Measurements from ENCODE around the gene PRR20B.
"Not testable (repeated sequence)": the region's sequence is repeated elsewhere in the genome, so short reads cannot be mapped to it uniquely, and the experiment has no call there.

Gene PRR20B

DNA sequence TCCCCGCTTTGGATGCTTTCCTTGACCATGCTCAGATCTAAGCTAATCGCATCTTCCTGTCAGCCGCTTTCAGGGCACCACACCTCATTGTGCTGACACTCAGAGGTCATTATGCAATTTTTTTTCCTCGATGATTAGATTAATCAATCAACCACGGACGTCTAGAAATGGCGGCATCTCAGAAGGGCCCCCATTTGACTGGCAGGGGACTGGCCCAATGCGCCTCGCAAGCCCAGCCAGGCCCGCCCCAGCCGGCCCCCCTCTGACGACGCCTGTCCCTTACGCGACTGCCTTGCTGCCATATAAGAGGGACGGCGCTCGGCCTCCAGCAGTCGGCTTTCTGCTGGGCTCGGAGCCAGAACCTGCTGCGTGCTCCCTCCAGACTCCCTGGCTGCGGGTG is at the start of gene PRR20B:
PRR20B (plus strand) TSS at position 301 of the 400 bp plus-strand sequence. CDS start 387 bp downstream, outside the sequence.
- not testable (repeated sequence) for FAIRE-seq

DNA sequence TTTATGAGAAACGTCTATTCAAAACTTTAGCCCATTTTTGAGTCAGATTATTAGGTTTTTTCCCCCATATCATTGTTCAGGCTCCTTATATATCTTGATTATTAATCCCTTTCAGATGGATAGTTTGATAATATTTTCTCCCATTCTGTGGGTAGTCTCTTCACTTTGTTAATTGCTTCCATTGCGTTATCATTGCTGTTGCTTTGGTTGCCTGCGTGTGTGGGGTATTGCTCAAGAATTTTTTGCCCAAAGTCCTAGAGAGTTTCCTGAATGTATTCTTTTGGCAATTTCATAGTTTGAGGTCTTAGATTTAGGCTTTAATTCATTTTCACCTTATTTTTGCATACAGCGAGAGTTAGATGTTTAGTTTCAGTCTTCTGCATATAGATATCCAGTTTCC is 32.3 kb upstream of the PRR20B start:
- FAIRE-seq = no peak

DNA sequence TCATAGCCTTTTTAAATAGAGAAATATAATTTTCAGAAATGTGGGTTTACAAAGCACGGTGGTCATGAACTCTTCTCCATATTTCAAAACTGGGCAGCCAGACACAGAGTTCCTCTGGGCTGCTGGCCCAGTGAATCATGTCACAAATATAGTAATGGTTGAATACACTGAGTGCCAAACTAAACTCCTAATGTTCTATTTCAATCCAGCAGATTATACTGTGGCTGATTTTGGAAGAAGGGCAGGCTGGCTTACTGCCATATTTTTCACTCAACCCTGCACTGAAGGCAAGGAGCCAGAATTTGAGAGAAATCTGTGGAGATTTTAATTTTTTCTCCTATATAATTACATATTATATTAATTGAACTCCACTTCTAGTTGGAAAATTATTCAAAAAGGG is 23.6 kb upstream of the PRR20B start:
- FAIRE-seq = no peak

DNA sequence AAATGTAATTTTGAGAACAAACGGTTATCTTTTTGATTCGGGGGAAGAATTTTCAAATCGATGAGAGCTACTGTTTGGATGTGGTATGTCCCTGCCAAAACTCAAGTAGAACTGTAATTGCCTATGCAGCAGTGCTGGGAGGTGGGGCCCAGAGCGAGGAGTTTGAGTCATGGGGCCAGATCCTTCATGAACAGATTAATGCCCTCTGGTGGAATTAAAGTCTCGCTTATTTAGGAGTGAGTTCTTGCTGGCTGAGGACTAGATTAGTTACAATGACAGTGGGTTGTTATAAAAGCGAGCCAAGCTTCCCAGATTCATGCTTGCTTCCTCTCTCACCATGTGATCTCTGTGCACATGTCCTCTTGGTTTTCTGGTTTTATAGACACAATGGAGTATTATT is 18.4 kb upstream of the PRR20B start:
- FAIRE-seq = no peak

DNA sequence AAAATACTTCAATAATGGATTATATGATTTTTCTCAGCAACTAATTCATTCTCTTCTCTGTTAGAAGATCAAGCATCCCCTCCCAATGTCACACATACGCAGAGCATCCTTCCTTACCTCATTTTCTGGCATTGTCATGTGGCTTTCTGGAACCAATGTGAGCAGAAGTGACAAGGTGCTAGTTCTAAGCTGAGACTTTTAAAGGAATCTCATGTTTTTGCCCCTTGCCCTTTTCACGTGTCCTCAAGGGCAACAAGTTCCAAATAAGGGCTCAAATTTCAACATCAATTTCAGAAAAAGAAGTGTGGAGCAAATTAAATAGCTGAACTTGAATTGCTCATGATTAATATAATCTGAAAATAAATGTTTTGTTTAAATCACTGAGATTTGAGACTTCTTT is 11.2 kb upstream of the PRR20B start:
- FAIRE-seq = no peak

DNA sequence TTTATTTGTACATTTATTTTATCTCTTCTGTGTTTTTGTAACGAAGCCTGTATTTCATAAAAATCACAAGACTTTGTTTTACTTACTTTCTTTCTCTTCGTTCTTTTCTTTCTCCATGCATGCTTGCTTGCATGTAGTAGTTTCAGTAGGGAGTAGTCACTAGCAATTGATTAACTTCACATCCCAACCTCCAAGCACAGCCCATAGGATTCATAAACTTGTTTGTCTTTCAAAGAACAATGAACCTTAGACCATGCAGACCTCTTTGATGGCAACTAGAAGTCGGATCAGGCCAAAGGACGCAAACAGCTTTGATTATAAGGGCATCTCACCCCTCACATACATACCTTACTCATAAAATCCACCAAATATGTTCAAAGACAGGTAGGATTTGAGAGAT is 9.7 kb upstream of the PRR20B start:
- FAIRE-seq = no peak

DNA sequence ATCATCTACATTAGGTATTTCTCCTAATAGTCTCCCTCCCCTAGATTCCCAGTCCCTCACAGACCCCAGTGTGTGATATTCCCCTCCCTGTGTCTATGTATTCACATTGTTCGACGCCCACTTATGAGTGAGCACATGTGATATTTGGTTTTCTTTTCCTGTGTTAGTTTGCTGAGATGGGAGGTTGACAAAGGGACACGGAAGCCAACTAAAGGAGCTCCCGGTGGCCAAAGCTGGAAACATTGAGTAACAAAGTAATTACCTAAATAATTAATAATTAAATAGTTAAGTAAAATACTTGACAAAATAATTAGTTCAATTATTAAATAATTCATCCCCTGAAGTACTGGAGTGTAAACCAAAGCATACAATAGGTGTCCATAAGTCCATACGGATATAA is 8.3 kb upstream of the PRR20B start:
- FAIRE-seq = no peak

DNA sequence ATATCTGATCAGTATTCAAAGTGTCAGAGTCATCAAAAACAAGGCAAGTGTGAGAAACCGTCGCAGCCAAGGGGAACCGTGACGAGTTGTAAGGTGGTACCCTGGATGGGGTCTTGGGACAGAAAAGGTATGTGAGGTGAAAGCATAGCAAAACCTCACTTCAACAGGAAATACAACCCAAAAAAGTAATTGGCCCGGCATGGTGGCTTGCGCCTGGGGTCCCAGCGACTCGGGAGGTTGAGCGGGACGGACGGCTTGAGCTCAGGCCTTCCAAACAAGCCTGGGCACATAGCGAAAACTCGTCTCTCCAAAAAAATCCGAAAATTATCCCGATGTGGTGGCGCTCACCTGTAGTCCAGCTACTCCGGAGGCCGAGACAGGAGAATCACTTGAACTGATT is 7.5 kb upstream of the PRR20B start:
- not testable (repeated sequence) for FAIRE-seq

DNA sequence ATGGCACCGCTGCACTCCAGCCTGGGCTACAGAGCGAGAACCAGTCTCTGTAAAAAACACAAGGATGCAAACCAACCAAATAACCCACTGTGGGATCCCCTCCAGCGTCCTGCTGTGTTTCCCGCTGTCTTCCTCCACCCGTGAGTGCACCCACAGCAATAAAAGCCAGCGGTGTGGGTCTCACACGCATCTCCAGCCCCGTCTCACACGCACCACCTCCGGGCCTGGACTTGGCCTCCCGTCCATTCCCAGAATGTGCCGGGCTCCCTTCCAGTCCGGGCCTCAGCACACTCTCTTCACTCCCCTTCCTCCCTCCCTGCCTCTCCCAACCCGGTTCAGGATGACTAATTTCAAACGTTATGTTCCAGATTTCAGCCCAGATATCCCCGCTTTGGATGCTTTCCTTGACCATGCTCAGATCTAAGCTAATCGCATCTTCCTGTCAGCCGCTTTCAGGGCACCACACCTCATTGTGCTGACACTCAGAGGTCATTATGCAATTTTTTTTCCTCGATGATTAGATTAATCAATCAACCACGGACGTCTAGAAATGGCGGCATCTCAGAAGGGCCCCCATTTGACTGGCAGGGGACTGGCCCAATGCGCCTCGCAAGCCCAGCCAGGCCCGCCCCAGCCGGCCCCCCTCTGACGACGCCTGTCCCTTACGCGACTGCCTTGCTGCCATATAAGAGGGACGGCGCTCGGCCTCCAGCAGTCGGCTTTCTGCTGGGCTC is 6.9 kb upstream of the PRR20B start, which contains the start of gene PRR20A:
PRR20A (plus strand) TSS at position 684 of the 734 bp plus-strand sequence. CDS start 387 bp downstream, outside the sequence.
- not testable (repeated sequence) for FAIRE-seq

DNA sequence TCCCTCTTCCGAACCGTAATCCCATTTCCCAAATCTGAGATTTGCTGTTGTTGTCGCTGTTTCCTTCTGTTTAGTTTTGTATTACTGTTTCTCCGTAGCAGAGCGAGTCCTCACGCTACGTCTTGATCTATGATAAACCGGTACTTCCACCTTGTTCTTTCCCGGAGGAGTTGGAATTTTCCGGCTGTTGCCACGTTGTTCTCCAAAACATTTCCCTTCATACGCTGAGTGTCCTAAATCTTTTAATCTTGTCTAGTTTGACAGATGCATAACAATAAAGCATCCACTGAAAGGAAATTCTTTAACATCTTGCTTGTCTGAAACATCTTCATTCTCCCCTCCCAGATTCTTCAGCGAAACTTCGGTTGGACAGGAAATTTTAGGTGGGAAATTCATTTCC is 818 bp downstream of the PRR20B start:
- not testable (repeated sequence) for FAIRE-seq

DNA sequence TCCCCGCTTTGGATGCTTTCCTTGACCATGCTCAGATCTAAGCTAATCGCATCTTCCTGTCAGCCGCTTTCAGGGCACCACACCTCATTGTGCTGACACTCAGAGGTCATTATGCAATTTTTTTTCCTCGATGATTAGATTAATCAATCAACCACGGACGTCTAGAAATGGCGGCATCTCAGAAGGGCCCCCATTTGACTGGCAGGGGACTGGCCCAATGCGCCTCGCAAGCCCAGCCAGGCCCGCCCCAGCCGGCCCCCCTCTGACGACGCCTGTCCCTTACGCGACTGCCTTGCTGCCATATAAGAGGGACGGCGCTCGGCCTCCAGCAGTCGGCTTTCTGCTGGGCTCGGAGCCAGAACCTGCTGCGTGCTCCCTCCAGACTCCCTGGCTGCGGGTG is 6.5 kb downstream of the PRR20B start, which contains the start of gene PRR20C:
PRR20C (plus strand) TSS at position 301 of the 400 bp plus-strand sequence. CDS start 387 bp downstream, outside the sequence.
- not testable (repeated sequence) for FAIRE-seq

DNA sequence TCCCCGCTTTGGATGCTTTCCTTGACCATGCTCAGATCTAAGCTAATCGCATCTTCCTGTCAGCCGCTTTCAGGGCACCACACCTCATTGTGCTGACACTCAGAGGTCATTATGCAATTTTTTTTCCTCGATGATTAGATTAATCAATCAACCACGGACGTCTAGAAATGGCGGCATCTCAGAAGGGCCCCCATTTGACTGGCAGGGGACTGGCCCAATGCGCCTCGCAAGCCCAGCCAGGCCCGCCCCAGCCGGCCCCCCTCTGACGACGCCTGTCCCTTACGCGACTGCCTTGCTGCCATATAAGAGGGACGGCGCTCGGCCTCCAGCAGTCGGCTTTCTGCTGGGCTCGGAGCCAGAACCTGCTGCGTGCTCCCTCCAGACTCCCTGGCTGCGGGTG is 13.0 kb downstream of the PRR20B start, which contains the start of gene PRR20D:
PRR20D (plus strand) TSS at position 301 of the 400 bp plus-strand sequence. CDS start 387 bp downstream, outside the sequence.
- not testable (repeated sequence) for FAIRE-seq

DNA sequence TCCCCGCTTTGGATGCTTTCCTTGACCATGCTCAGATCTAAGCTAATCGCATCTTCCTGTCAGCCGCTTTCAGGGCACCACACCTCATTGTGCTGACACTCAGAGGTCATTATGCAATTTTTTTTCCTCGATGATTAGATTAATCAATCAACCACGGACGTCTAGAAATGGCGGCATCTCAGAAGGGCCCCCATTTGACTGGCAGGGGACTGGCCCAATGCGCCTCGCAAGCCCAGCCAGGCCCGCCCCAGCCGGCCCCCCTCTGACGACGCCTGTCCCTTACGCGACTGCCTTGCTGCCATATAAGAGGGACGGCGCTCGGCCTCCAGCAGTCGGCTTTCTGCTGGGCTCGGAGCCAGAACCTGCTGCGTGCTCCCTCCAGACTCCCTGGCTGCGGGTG is 19.6 kb downstream of the PRR20B start, which contains the start of gene PRR20E:
PRR20E (plus strand) TSS at position 301 of the 400 bp plus-strand sequence. CDS start 387 bp downstream, outside the sequence.
- not testable (repeated sequence) for FAIRE-seq

DNA sequence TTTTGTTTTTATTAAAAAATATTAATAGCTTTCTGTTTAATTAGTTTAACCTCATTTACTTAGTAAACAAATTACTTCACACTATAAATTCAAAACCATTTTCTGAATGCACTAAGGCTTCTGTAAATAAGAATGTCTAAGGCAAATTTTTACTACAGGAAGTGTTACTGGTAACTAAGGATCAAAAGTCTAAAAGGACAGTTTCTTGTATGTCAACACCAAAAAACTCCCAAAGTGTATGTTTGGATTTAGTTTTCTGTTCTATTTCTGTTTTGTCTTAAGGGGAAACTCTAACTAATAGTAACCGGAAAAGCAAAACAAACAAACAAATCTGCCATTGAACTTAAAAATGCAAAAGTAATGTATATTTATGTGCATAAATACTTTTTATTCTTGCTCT is 44.4 kb downstream of the PRR20B start:
- no peak for FAIRE-seq

Data from TTC549 (cell line).